GM12878 (cell line): ENCODE measurements around the gene P2RY11. TPM values are rescaled to one million over a fixed set of nuclear protein-coding genes. Genes with fewer than 3 reads are reported as not detected.

Source experiments
- ATAC-seq: fragments of 200-7000 bp; cut with Tn5 transposase; 3 replicates; pipeline ENCODE4 v1.9.1; 2020; ENCODE audit warnings: mild to moderate bottlenecking, moderate library complexity
- BruUV-seq: library from RNA; stranded (reverse); fragments of 400-500 nt; replicated peaks from 2 replicates; lab custom pipeline; 2021; lab: Mats Ljungman, UMichigan
- CTCF ChIA-PET: fragments of 300-600 bp; sonication (Branson Sonifier 250); formaldehyde crosslinking; extraction: SDS; loops from one replicate; lab custom pipeline; 2021; ENCODE audit warnings: inconsistent platforms; lab: Yijun Ruan, JAX
- POLR2A ChIA-PET: fragments of 350-600 bp; formaldehyde crosslinking; extraction: SDS; loops from one replicate; lab custom pipeline; 2021; ENCODE audit warnings: inconsistent platforms; lab: Charles Lee
- RAD21 ChIA-PET: fragments of 300-600 bp; sonication (Branson Sonifier 250); formaldehyde crosslinking; loops from one replicate; lab custom pipeline; 2023; ENCODE audit warnings: antibody characterized with exemption; ENCODE audit not compliant: unreplicated experiment; lab: Charles Lee
- SMC1A ChIA-PET: fragments of 300-600 bp; sonication (Branson Sonifier 250); formaldehyde crosslinking; loops from one replicate; lab custom pipeline; 2023; ENCODE audit not compliant: unreplicated experiment, uncharacterized antibody; lab: Charles Lee
- DNase-seq: peaks from one replicate; pipeline ENCODE4 v3.0.0-alpha.2; 2011; ENCODE audit warnings: low read depth, low spot score
- FAIRE-seq: peaks from 3 replicates; lab custom pipeline; 2011; peaks lifted over from hg19 to GRCh38; lab: Jason Lieb, UNC
- H2AFZ ChIP-seq: 2 replicates; pipeline ENCODE4 v1.6.0; 2011; ENCODE audit warnings: low read depth, low read length, control low read depth; ENCODE audit not compliant: control insufficient read depth
- H3K27ac ChIP-seq: 2 replicates; pipeline ENCODE4 v1.5.1; 2011; ENCODE audit warnings: control low read depth; ENCODE audit not compliant: control insufficient read depth, insufficient read depth
- H3K27me3 ChIP-seq, 2 experiments: replicated peaks in 1 of 2; 2 replicates each; pipeline versions ENCODE4 v1.6.0 to v1.6.1; 2011; ENCODE audit warnings: low read length in 1 of 2; ENCODE audit not compliant: control insufficient read depth in 2 of 2, insufficient read depth in 2 of 2
- H3K36me3 ChIP-seq, 2 experiments: 2 replicates each; pipeline ENCODE4 v1.5.1; 2011; ENCODE audit warnings: low read length in 1 of 2; ENCODE audit not compliant: control insufficient read depth in 2 of 2, insufficient read depth in 2 of 2
- H3K4me1 ChIP-seq: 2 replicates; pipeline ENCODE4 v1.6.1; 2011; ENCODE audit warnings: mild to moderate bottlenecking, low read length, moderate library complexity, mixed read lengths; ENCODE audit not compliant: control insufficient read depth, insufficient read depth
- H3K4me2 ChIP-seq: 2 replicates; pipeline ENCODE4 v1.6.0; 2011; ENCODE audit warnings: control low read depth; ENCODE audit not compliant: control insufficient read depth, insufficient read depth
- H3K4me3 ChIP-seq: fragments of 200-600 bp; sonication (generic); 2 replicates; pipeline ENCODE4 v1.5.1; 2016
- H3K79me2 ChIP-seq: 2 replicates; pipeline ENCODE4 v1.6.0; 2011; ENCODE audit warnings: low read length; ENCODE audit not compliant: control insufficient read depth, insufficient read depth
- H3K9ac ChIP-seq: 2 replicates; pipeline ENCODE4 v1.8.0; 2011; ENCODE audit warnings: low read length, control low read depth, mixed read lengths; ENCODE audit not compliant: control insufficient read depth, insufficient read depth
- H3K9me3 ChIP-seq: replicated peaks from 3 replicates; pipeline ENCODE4 v1.5.1; 2011; ENCODE audit warnings: mild to moderate bottlenecking, low read length; ENCODE audit not compliant: control insufficient read depth, insufficient read depth
- H4K20me1 ChIP-seq: 2 replicates; pipeline ENCODE4 v1.6.0; 2011; ENCODE audit not compliant: control insufficient read depth, insufficient read depth
- POLR2A ChIP-seq: IDR thresholded peaks from 2 replicates; pipeline ENCODE4 v1.6.1; 2011; ENCODE audit warnings: low read depth, mild to moderate bottlenecking, low read length
- STAT1 ChIP-seq: fragments of 450-650 bp; conservative IDR thresholded peaks from 2 replicates; pipeline ENCODE4 v1.6.1; 2014; ENCODE audit warnings: antibody characterized with exemption, mild to moderate bottlenecking
- SUZ12 ChIP-seq: fragments of 200-600 bp; sonication (generic); IDR thresholded peaks from one replicate; pipeline ENCODE4 v1.6.1; 2018; ENCODE audit warnings: antibody characterized with exemption, mild to moderate bottlenecking; ENCODE audit not compliant: unreplicated experiment
- ZNF217 ChIP-seq: fragments of 450-650 bp; IDR thresholded peaks from 2 replicates; pipeline ENCODE4 v1.6.1; 2017; ENCODE audit warnings: antibody characterized with exemption, mild to moderate bottlenecking
- WGBS: methylation state at CpG from one replicate; pipeline ENCODE4 v1.1.6; 2016; ENCODE audit warnings: low lambda C conversion rate; ENCODE audit not compliant: insufficient replicate concordance, insufficient coverage; ENCODE audit errors: missing lambda C conversion rate; 5-methylcytosine and 5-hydroxymethylcytosine counted together
- in situ Hi-C: fragments of 300-500 bp; cut with MboI; formaldehyde crosslinking; loops from 9 replicates; pipeline ENCODE4 v1.14.3; 2018; ENCODE audit warnings: mixed read lengths
- intact Hi-C: fragments of 100-400 bp; cut with micrococcal nuclease; formaldehyde crosslinking; loops from one replicate; pipeline ENCODE4 v1.14.2; 2022; ENCODE audit not compliant: unreplicated experiment
- polyA plus RNA-seq, 11 experiments: library from polyadenylated mRNA; depleted of rRNA in 4 of 11; unstranded in 6 of 11; stranded (reverse) in 5 of 11; fragments of >200 nt; fragmentation: Nextera tagmentation in 4 of 11; fragmentation: Illumina TruSeq in 1 of 11; extraction: Ambion mirVana in 4 of 11; extraction: Trizol in 1 of 11; gene quantifications; 1 replicate in 1 of 11; 2 replicates in 10 of 11; pipeline versions ENCODE4 v1.2.1 to v1.2.3, GENCODE V29; 2011 to 2016; ENCODE audit warnings: inconsistent platforms in 2 of 11, missing spikeins in 2 of 11, low read depth in 1 of 11
- total RNA-seq, 4 experiments: library from RNA; depleted of rRNA in 3 of 4; stranded (reverse); fragments of >200 nt in 3 of 4; fragmentation: Illumina TruSeq in 1 of 4; extraction: Trizol in 1 of 4; gene quantifications; 2 replicates each; pipeline versions ENCODE4 v1.2.1 to v1.2.3, GENCODE V29; 2013 to 2021
- TF ChIP-seq, protein P1 (sequence below): IDR thresholded peaks from 2 replicates; pipeline ENCODE4 v1.6.1; 2012; ENCODE audit warnings: mild to moderate bottlenecking, low read depth, low read length

P2RY11 gene
- total and polyA plus RNA-seq, 10 of the 15 experiments (the other 5 are each of a cell fraction or from before 2014, with no cell fraction given): 0.14 to 46.5 (median 7.6) TPM

DNA sequence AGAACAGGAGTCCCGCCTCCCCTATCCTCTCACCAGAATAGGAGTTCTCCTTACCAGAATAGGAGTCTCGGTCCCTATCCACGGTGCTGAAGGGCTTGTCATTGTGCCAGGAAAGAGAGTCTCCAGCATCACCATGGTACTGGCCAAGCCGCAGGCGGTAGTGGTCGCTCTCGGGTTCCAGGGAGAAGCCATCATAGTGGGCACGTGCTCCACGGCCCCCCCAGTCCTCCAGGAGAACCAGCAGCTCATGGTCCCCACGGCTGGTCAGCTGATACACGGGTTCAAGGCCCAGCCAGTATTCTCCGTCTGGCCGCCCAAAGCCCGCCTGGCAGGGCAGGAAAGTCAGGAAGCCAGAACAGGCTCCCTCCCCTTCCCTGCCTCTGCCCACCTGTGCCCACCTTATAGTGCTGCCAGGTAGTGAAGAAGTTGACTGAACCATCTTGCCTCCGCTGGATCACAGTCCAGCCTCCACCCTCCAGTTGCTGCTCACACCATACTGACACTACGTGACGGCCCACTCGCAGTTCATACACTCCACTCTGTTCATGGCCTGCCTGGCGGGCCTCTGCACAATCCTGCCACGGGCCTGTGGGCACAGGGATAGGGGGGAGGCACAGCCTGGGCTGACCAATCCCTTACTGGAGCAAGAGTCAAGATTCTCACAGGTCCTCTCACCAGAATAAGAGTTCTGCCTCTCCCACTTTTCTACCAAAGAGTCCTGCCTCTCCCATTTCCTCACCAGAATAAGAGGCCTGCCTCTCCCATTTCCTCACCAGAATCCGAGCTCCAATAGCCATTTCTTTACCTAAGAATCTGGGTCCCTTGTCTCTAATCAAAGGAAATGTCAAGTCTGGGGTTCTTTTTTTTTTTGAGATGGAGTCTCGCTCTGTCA, 18.0 kb upstream of the P2RY11 start:
- H3K4me2 ChIP-seq: no peak overlapping the region
- peaks cover 16 to 25% of the 10 kb centered on the region in 2 experiments for H3K36me3 ChIP-seq
- no peaks in the 10 kb centered on the region for H4K20me1 ChIP-seq
- ChIA-PET POLR2A (interaction anchor here (0.6 kb wide), 1 partner anchor 8 kb away, joined by 5 read pairs; no protein-coding TSS in a partner anchor), CTCF (interaction anchor here (0.6 kb wide), 1 partner anchor 69 kb away, joined by 3 read pairs; no protein-coding TSS in a partner anchor), SMC1A (interaction anchor here (1.2 kb wide), 1 partner anchor 9 kb away, joined by 5 read pairs; the partner anchor contains the start of gene ANGPTL6), RAD21 (no interaction called here)
- no TSS peak for BruUV-seq
- TF ChIP-seq ZNF217 (no peak), STAT1 (no peak), POLR2A (peak; percentile 69; the same call in 1 of the 2 replicates), SUZ12 (no peak)
- TF ChIP-seq, protein P1, sequence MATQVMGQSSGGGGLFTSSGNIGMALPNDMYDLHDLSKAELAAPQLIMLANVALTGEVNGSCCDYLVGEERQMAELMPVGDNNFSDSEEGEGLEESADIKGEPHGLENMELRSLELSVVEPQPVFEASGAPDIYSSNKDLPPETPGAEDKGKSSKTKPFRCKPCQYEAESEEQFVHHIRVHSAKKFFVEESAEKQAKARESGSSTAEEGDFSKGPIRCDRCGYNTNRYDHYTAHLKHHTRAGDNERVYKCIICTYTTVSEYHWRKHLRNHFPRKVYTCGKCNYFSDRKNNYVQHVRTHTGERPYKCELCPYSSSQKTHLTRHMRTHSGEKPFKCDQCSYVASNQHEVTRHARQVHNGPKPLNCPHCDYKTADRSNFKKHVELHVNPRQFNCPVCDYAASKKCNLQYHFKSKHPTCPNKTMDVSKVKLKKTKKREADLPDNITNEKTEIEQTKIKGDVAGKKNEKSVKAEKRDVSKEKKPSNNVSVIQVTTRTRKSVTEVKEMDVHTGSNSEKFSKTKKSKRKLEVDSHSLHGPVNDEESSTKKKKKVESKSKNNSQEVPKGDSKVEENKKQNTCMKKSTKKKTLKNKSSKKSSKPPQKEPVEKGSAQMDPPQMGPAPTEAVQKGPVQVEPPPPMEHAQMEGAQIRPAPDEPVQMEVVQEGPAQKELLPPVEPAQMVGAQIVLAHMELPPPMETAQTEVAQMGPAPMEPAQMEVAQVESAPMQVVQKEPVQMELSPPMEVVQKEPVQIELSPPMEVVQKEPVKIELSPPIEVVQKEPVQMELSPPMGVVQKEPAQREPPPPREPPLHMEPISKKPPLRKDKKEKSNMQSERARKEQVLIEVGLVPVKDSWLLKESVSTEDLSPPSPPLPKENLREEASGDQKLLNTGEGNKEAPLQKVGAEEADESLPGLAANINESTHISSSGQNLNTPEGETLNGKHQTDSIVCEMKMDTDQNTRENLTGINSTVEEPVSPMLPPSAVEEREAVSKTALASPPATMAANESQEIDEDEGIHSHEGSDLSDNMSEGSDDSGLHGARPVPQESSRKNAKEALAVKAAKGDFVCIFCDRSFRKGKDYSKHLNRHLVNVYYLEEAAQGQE: peak; percentile 74
- no peak overlapping the region for H3K4me3 ChIP-seq
- H2AFZ ChIP-seq: no peak overlapping the region
- ATAC-seq (no peak), DNase-seq (no peak), FAIRE-seq (no peak)
- intact Hi-C loops (no loop called here), in situ Hi-C loops (no loop called here)
- H3K9ac ChIP-seq: no peak overlapping the region
- H3K79me2 ChIP-seq: no peaks in the 10 kb centered on the region; the same call in 1 of the 2 replicates
- peaks cover 21% of the 10 kb centered on the region for H3K4me1 ChIP-seq
- no peaks in the 10 kb centered on the region for H3K27me3 ChIP-seq
- no peaks in the 10 kb centered on the region; the same call in 2 of the 3 replicates for H3K9me3 ChIP-seq
- 97% methylated on average over 22 of the region's 22 CpGs for WGBS
- H3K27ac ChIP-seq: no peak overlapping the region
